Muscle layer of colon (tissue), 2 donors: Measurements from ENCODE around the gene TEPSIN.
A peak's percentile ranks its signal among the peaks of the same experiment; 100 is the strongest.

Experiments used
- H3K27ac ChIP-seq: one replicate; pipeline ENCODE4 v1.7.0; 2013; ENCODE audit warnings: low read depth, mild to moderate bottlenecking, low read length, moderate library complexity
- H3K27me3 ChIP-seq, 2 donors: one replicate each; pipeline ENCODE4 v1.7.0; 2013; ENCODE audit warnings: low read length in 2 of 2, mild to moderate bottlenecking in 2 of 2; ENCODE audit not compliant: insufficient read depth in 2 of 2, control insufficient read depth in 1 of 2
- H3K36me3 ChIP-seq: one replicate; pipeline ENCODE4 v1.7.0; 2013; ENCODE audit warnings: mild to moderate bottlenecking, low read length; ENCODE audit not compliant: insufficient read depth
- H3K4me1 ChIP-seq: one replicate; pipeline ENCODE4 v1.7.0; 2013; ENCODE audit warnings: mild to moderate bottlenecking, low read length; ENCODE audit not compliant: insufficient read depth
- H3K4me3 ChIP-seq, 2 donors: one replicate each; pipeline ENCODE4 v1.7.0; 2013; ENCODE audit warnings: low read length in 2 of 2, low read depth in 1 of 2, mild to moderate bottlenecking in 1 of 2, moderate library complexity in 1 of 2
- H3K9ac ChIP-seq: one replicate; pipeline ENCODE4 v1.7.0; 2013; ENCODE audit warnings: low read length
- H3K9me3 ChIP-seq: one replicate; pipeline ENCODE4 v1.7.0; 2013; ENCODE audit warnings: mild to moderate bottlenecking, low read length
- donor health status: abdominal sarcoma.
- donor health status: Adenocarcinoma of cecum.

TEPSIN gene

DNA sequence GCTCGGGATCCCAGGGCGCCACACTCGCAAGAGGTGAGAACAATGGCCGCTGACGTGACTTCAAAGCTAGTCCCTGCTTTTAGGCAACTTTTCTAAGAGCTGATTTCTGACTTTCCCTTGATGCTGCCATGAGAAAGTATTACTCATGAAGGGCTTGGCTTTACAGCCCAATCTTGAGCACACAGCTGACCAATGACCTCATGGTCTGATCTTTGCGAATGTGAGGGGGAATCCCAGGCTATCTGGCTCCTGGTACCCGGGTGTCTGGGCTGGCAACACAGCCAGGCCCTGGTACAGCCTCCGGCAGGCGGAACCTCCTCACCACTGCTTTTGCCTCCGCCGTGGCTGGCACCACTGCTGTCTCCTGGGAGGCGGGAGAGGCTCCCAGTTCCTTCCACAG is 17.8 kb upstream of the TEPSIN start:
- no peaks in the 10 kb centered on the region for H3K9me3 ChIP-seq
- no peaks in the 10 kb centered on the region for H3K27me3 ChIP-seq
- no peak overlapping the region for H3K27ac ChIP-seq
- peaks cover 24% of the 10 kb centered on the region for H3K36me3 ChIP-seq
- no peak overlapping the region for H3K4me3 ChIP-seq
- no peak overlapping the region for H3K9ac ChIP-seq
- H3K4me1 ChIP-seq: peaks cover 12% of the 10 kb centered on the region

DNA sequence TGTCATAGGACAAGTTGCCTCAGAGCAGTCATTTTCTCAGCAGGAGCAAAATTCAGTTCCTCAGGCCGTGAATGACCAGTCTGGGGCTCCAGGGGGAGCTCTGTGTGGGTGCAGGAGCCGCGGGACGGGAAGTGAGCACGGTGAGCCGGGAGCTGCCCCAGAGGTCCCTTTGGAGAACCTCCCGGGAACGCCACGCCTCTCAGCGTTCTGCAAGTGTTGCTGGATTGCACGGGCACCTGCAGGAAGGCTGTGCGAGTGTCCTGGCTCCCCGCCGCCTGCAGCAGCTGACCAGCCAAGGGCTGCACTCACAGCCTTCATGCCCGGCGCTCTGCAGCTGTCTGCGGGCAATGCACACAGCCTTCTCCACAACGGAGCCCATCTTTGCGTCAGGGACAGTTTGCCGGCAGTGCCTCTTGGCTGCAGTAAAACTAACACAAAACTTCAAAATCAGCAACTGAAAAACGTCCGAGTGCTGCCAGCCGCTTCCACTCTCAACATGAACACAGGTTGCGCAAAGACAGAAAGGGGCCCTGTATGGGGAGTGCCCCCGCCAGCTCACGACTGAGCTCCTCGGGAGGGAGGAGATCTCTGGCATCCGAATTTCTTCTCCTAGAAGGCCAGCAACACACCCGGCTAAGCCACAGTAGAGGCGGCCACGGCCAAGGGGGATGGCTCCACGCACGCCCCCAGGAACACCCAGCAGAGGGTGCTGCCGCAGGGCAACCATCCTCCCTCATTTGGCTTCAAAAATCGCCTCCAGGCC is 16.3 kb upstream of the TEPSIN start:
- Histone ChIP-seq H3K36me3 (peaks cover 28% of the 10 kb centered on the region), H3K9ac (no peak overlapping the region), H3K4me3 (peak overlapping the region in 1 of 2 donors; percentile 7)

DNA sequence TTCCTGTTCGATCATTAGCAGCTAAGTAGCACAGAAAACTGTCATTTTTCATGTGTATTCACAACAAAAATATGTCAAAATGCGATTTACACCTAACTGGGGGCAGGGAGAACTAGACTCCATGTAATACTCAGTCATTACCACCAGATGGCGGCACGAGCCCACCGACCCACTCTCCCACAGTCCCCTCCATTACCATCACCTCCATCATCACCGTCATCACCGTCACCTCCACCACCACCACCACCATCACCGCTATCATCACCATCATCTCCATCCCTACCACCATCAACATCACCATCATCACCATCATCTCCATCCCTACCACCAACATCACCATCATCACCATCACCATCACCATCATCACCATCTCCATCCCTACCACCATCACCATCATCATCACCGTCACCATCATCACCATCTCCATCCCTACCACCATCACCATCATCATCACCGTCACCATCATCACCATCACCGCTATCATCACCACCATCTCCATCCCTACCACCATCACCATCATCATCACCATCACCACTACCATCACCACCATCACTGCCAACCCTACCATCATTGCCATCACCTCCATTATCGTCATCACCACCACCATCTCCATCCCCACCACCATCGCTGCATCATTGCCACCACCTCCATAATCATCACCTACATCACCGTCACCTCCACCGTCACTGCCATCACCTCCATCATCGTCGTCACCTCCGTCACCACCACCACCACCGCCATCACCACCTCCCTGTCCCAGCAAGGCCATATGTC is 14.7 kb upstream of the TEPSIN start:
- peaks cover 27% of the 10 kb centered on the region for H3K36me3 ChIP-seq
- H3K4me3 ChIP-seq: no peak overlapping the region
- no peaks in the 10 kb centered on the region for H3K9me3 ChIP-seq
- H3K27me3 ChIP-seq: no peaks in the 10 kb centered on the region
- H3K27ac ChIP-seq: no peak overlapping the region
- H3K9ac ChIP-seq: no peak overlapping the region
- H3K4me1 ChIP-seq: peaks cover 12% of the 10 kb centered on the region

More for the DNA sequence above, 16.3 kb upstream of the TEPSIN start:
- peaks cover 12% of the 10 kb centered on the region for H3K4me1 ChIP-seq
- H3K9me3 ChIP-seq: no peaks in the 10 kb centered on the region
- no peaks in the 10 kb centered on the region for H3K27me3 ChIP-seq
- peak overlapping the region; percentile 16 for H3K27ac ChIP-seq

DNA sequence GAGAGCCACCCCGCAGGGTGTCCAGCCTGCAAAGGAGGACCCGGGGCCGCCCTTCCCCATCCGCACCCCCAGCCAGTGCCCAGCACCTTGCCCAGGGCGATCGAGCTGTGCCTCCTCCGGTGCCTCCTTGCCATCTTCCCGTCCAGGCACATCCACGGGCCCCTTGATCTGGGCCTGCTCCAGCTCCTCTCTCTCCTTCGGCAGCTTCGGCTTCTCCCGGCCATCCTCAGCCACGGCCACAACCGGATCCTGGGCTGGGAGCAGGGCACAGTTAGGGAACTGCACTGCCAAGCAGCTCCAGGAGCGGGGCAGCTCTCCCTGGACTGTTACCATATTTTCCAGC is 14.1 kb upstream of the TEPSIN start:
- no peaks in the 10 kb centered on the region for H3K27me3 ChIP-seq
- no peak overlapping the region for H3K27ac ChIP-seq
- no peak overlapping the region for H3K4me3 ChIP-seq
- no peak overlapping the region for H3K9ac ChIP-seq
- H3K9me3 ChIP-seq: no peaks in the 10 kb centered on the region
- peaks cover 25% of the 10 kb centered on the region for H3K36me3 ChIP-seq
- H3K4me1 ChIP-seq: peaks cover 12% of the 10 kb centered on the region

DNA sequence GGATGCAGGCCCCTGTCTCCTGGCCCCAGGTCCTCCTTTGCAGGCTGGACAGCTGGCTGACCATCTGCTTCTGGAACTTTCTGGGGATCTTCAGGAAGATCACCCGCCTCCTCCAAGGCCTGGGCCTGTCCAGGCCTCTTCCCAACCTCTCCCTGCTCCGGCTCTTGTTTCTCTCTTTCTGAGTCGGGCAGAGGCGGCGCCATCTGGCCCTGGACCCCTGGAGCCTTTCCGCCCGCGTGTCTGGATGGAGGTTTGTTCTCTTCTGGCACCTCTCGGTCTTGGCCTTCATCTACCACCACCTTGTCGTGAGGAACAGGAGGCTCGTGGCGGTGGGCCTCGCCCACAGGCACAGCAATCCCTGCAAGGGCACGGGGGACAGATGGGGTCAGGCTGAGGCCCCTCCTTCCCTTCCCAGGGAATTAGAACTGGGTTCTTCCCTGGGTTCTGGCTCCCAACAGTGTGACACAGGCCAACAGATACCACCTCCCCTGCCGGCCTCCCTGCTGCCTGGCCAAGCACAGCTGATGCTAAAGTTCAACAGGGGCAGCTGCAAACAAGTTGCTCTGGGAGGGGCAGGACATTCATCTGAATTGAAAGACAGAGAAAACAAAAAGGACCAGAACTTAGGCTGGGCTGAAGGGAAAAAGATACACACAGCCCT is 13.6 kb upstream of the TEPSIN start:
- Histone ChIP-seq H3K27me3 (no peaks in the 10 kb centered on the region), H3K9me3 (no peaks in the 10 kb centered on the region), H3K9ac (no peak overlapping the region), H3K4me3 (no peak overlapping the region), H3K36me3 (peaks cover 25% of the 10 kb centered on the region), H3K4me1 (peaks cover 12% of the 10 kb centered on the region), H3K27ac (no peak overlapping the region)

DNA sequence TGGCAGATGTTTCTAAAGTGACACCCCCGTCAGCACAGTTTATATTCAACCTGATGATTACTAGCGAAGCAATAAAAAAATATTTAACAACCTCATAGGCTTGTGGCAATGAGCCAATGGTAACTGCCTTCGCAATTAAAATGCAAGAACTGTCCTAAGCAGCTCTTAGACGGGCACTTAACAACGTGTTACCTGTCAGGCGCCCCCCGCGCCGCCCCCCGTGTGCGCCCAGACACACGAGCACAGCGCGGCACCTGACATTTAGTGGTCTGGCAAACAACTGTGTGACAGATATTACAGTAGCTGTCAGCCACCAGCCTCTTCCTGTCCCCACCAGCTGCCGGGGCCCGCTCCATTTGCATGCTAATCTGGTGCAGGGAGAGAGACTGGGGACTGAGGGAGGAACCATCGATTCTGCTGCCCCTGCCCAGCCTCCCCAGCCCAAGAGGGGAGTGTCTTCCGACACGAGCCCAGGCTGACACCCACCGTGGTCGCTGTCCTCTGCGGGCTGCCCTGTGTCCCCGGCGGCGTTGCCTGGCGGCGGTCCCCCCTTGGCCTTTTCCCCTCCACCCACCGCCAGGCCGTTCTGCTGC is 12.9 kb upstream of the TEPSIN start:
- Histone ChIP-seq H3K27me3 (no peaks in the 10 kb centered on the region), H3K27ac (no peak overlapping the region), H3K4me3 (no peak overlapping the region), H3K9ac (no peak overlapping the region), H3K36me3 (peaks cover 25% of the 10 kb centered on the region), H3K9me3 (no peaks in the 10 kb centered on the region), H3K4me1 (peaks cover 12% of the 10 kb centered on the region)

DNA sequence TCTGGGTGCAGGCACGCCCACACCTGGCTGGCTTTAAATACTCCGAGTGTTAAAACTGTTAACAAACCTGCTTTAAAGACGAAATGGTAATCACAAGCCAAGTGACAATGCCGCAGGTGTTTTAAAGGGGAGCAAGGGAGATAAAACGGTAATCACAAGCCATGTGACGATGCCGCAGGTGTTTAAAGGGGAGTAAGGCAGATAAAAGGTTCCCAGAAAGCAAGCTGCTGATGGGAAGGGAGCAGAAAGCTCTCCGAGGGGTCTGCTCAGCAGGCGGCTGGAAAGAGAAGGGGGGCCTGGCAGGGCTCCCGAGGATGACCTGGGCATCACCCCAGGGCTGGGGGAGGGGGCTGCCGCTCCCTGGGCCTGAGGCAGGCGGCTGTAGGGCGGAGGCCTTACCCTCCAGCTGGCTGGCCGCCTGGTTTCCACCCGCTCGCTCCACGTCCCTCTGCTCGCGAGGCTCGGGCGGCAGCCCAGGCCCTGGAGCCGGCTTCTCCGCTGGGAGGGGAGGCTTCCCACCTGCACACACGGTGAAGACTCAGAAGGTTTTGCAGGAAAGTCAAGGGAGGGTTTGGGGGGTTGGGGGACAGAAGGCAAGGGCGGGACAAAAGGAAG is 12.3 kb upstream of the TEPSIN start:
- Histone ChIP-seq H3K27ac (no peak overlapping the region), H3K4me3 (no peak overlapping the region)

DNA sequence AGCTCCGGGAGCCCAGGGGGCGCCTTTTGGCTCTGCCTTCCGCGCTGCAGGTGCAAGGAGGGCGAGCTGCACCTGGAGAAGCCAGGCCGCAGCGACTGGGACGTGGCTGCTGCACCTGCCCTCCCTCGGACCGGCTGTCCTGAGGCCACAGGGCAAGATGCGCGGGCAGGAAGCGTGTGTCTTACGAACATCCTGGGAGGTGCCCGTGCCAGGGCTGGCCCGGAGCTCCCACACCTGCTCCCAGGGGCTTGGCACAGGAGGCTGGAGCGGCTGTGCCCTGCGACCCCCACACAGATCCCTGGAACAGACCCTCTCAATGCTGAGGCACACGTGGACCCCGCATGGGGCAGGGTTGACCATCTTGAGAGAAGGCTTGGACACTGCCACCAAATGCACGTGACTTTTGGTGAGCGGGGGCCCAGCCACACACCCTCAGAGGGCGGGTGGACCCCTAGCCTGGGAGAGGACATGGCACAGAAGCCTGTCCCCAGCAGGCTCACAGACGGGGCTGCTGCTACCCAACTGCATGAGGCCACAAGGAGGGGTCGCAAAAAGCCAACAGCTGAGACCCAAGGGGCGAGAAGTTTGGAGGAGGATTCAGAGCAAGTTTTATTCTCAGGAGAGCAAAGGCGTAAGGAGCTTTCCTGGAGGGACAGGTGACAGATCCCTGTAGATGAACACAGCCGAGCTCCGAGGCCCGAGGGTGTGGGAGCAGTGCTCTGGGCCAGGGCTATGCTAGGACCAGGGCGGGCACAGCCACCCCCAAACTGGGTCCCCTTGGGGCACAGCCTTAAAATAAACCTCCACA is 11.6 kb upstream of the TEPSIN start:
- Histone ChIP-seq H3K36me3 (peaks cover 25% of the 10 kb centered on the region), H3K9ac (no peak overlapping the region), H3K4me3 (no peak overlapping the region), H3K4me1 (peaks cover 10% of the 10 kb centered on the region), H3K27me3 (no peaks in the 10 kb centered on the region), H3K27ac (no peak overlapping the region), H3K9me3 (no peaks in the 10 kb centered on the region)

More for the DNA sequence above, 12.3 kb upstream of the TEPSIN start:
- Histone ChIP-seq H3K27me3 (no peaks in the 10 kb centered on the region), H3K36me3 (peaks cover 25% of the 10 kb centered on the region), H3K9me3 (no peaks in the 10 kb centered on the region), H3K9ac (no peak overlapping the region), H3K4me1 (peaks cover 12% of the 10 kb centered on the region)

DNA sequence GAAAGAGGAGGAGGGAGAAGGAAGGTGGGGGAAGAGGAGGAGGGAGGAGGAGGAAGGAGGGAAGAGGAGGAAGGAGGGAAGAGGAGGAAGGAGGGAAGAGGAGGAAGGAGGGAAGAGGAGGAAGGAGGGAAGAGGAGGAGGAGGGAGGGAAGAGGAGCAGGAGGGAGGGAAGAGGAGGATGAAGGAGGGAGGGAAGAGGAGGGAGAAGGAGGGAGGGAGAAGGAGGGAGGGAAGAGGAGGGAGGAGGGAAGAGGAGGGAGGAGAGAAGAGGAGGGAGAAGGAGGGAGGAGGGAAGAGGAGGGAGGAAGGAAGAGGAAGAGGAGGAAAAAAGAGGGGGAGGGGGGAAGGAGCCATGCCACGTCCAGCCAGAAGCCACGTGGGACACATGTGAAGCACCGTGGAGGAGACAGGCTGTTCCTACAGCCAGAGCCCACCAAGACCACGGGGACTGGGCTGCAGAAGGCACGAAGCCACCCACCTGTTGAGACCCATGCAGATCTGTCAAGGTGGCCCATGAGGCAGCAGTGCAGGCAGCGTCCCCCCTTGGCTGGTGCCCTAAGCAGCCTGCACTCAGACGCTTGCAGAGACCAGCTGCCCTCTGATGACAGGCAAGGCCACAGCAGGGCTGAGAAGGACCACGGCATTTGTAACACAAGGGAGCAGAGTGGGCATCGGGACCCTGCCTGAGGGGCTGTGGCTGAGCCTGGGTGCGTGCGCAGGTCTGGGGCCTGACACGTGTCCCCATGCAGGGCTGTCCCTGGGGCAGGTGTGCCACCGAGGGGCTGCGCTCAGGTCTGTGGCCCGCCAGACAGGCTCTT is 10.6 kb upstream of the TEPSIN start:
- no peak overlapping the region for H3K27ac ChIP-seq
- H3K27me3 ChIP-seq: no peaks in the 10 kb centered on the region
- no peaks in the 10 kb centered on the region for H3K4me1 ChIP-seq
- H3K9me3 ChIP-seq: no peaks in the 10 kb centered on the region
- peaks cover 25% of the 10 kb centered on the region for H3K36me3 ChIP-seq
- H3K4me3 ChIP-seq: no peak overlapping the region
- H3K9ac ChIP-seq: no peak overlapping the region

DNA sequence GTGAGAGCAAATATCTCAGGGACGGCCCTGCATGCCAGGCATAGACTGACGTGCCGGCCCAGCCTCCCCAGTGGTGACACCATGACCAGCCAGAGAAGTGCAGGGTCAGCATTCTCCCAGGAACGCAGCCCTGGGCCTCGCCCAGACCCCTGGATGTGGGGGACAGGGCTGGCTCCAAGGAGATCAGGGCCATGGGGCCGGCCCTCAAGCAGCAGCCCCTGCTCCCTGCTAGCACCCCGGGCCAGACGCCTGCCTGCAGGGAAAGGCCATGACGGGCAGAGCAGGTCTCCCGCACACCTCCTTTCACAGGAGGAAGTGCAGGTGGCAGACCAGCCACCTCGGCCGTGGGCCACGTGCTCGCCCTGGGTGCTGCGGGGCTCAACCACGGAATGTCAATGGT is 9.8 kb upstream of the TEPSIN start:
- peaks cover 25% of the 10 kb centered on the region for H3K36me3 ChIP-seq
- no peak overlapping the region for H3K4me3 ChIP-seq
- H3K4me1 ChIP-seq: no peaks in the 10 kb centered on the region
- H3K27ac ChIP-seq: no peak overlapping the region
- no peaks in the 10 kb centered on the region for H3K27me3 ChIP-seq
- no peak overlapping the region for H3K9ac ChIP-seq
- no peaks in the 10 kb centered on the region for H3K9me3 ChIP-seq
